HepG2 (cell line): ENCODE measurements around the gene SLC23A3. TPM values are rescaled to one million over a fixed set of nuclear protein-coding genes. Genes with fewer than 3 reads are reported as not detected.
A peak's percentile ranks its signal among the peaks of the same experiment; 100 is the strongest.

Experiments
- CREBL2 ChIP-seq: sonication (generic); formaldehyde crosslinking; IDR thresholded peaks from 2 replicates; pipeline ENCODE4 v1.8.1; 2023; ENCODE audit warnings: missing genetic modification reagents, mild to moderate bottlenecking, borderline replicate concordance
- FOXC1 ChIP-seq: sonication (generic); formaldehyde crosslinking; IDR thresholded peaks from 2 replicates; pipeline ENCODE4 v1.8.0; 2022; ENCODE audit warnings: mild to moderate bottlenecking, missing genetic modification reagents, borderline replicate concordance
- FOXK1 ChIP-seq: sonication (generic); formaldehyde crosslinking; IDR thresholded peaks from 2 replicates; pipeline ENCODE4 v1.4.0; 2020; ENCODE audit warnings: low read depth, missing genetic modification reagents, borderline replicate concordance
- FUBP1 ChIP-seq: sonication (generic); formaldehyde crosslinking; IDR thresholded peaks from 2 replicates; pipeline ENCODE4 v1.5.1; 2020; ENCODE audit warnings: missing genetic modification reagents, mild to moderate bottlenecking, borderline replicate concordance
- JARID2 ChIP-seq: sonication (generic); formaldehyde crosslinking; IDR thresholded peaks from 2 replicates; pipeline ENCODE4 v1.8.1; 2023; ENCODE audit warnings: missing genetic modification reagents, inconsistent platforms; ENCODE audit not compliant: insufficient replicate concordance
- KDM1A ChIP-seq: IDR thresholded peaks from 2 replicates; pipeline ENCODE4 v1.6.1; 2016; ENCODE audit warnings: missing compliant biosample characterization
- NR0B2 ChIP-seq: sonication (generic); formaldehyde crosslinking; IDR thresholded peaks from 2 replicates; pipeline ENCODE4 v1.4.0; 2020; ENCODE audit warnings: mild to moderate bottlenecking, missing genetic modification reagents
- TFDP1 ChIP-seq: IDR thresholded peaks from 2 replicates; pipeline ENCODE4 v1.6.1; 2016; ENCODE audit warnings: missing compliant biosample characterization, missing genetic modification reagents, borderline replicate concordance
- UBTF ChIP-seq: sonication (generic); formaldehyde crosslinking; IDR thresholded peaks from 2 replicates; pipeline ENCODE4 v1.4.0; 2020; ENCODE audit warnings: mild to moderate bottlenecking, missing genetic modification reagents
- ZBTB20 ChIP-seq: sonication (generic); formaldehyde crosslinking; IDR thresholded peaks from 2 replicates; pipeline ENCODE4 v1.8.1; 2023; ENCODE audit warnings: missing genetic modification reagents, low read depth, mild to moderate bottlenecking, borderline replicate concordance
- ZBTB26 ChIP-seq: IDR thresholded peaks from 2 replicates; pipeline ENCODE4 v1.6.1; 2016; ENCODE audit warnings: missing compliant biosample characterization, missing genetic modification reagents, borderline replicate concordance
- ZBTB7A ChIP-seq: sonication (generic); formaldehyde crosslinking; IDR thresholded peaks from 2 replicates; pipeline ENCODE4 v1.8.0; 2022; ENCODE audit warnings: mild to moderate bottlenecking, missing genetic modification reagents
- ZBTB8A ChIP-seq: sonication (generic); formaldehyde crosslinking; IDR thresholded peaks from 2 replicates; pipeline ENCODE4 v1.4.0; 2020; ENCODE audit warnings: mild to moderate bottlenecking, low read depth, missing genetic modification reagents, borderline replicate concordance
- ZFAT ChIP-seq: sonication (generic); formaldehyde crosslinking; conservative IDR thresholded peaks from 2 replicates; pipeline ENCODE4 v1.8.1; 2023; ENCODE audit warnings: missing genetic modification reagents, inconsistent platforms
- ZNF253 ChIP-seq: sonication (generic); formaldehyde crosslinking; IDR thresholded peaks from 2 replicates; pipeline ENCODE4 v1.8.0; 2022; ENCODE audit warnings: mild to moderate bottlenecking, missing genetic modification reagents, borderline replicate concordance
- ZNF275 ChIP-seq: sonication (generic); formaldehyde crosslinking; IDR thresholded peaks from 2 replicates; pipeline ENCODE4 v1.8.0; 2022; ENCODE audit warnings: missing genetic modification reagents, mild to moderate bottlenecking, inconsistent platforms, borderline replicate concordance
- ZNF577 ChIP-seq: sonication (generic); formaldehyde crosslinking; IDR thresholded peaks from 2 replicates; pipeline ENCODE4 v1.4.0; 2020; ENCODE audit warnings: mild to moderate bottlenecking, low read depth, missing genetic modification reagents, borderline replicate concordance
- ZNF878 ChIP-seq: sonication (generic); formaldehyde crosslinking; IDR thresholded peaks from 2 replicates; pipeline ENCODE4 v1.8.1; 2023; ENCODE audit warnings: mild to moderate bottlenecking, missing genetic modification reagents, moderate library complexity
- polyA plus RNA-seq, 8 experiments: library from polyadenylated mRNA; depleted of rRNA in 3 of 8; stranded (reverse) in 7 of 8; unstranded in 1 of 8; fragments of >200 nt; fragmentation: Illumina TruSeq in 4 of 8; extraction: Trizol in 4 of 8; gene quantifications; 2 replicates each; pipeline versions ENCODE4 v1.2.1 to v1.2.3, GENCODE V29; 2011 to 2016; ENCODE audit warnings: low read depth in 4 of 8, missing spikeins in 1 of 8, mixed read lengths in 1 of 8; ENCODE audit not compliant: insufficient read depth in 1 of 8
- total RNA-seq, 5 experiments: library from RNA; depleted of rRNA; stranded (reverse); fragments of >200 nt; fragmentation: Illumina TruSeq; extraction: Trizol; gene quantifications; 2 replicates each; pipeline ENCODE4 v1.2.3, GENCODE V29; 2016; ENCODE audit warnings: low read depth in 1 of 5

Gene SLC23A3
- total and polyA plus RNA-seq, 2 of the 13 experiments (the other 11 are each of a cell fraction or from before 2014, with no cell fraction given), result 0.38 to 0.78 TPM

GRCh38 chr2:219176818-219177551, 7.2 kb upstream of the SLC23A3 start, which contains the start of gene CNPPD1 (continued):
- TF ChIP-seq ZBTB26 (CRISPR knock-in tag) (peak; percentile 89; the same call in 1 of the 2 replicates), ZNF253 (peak; percentile 90; the same call in 1 of the 2 replicates), ZNF577 (no peak), NR0B2 (peak; percentile 99), FUBP1 (CRISPR knock-in tag) (peak; percentile 41; the same call in 1 of the 2 replicates), KDM1A (CRISPR knock-in tag) (peak; percentile 74; the same call in 1 of the 2 replicates), ZBTB7A (peak; percentile 88), ZNF878 (CRISPR knock-in tag) (peak; percentile 98), FOXK1 (CRISPR knock-in tag) (no peak; the same call in 1 of the 2 replicates), CREBL2 (CRISPR knock-in tag) (peak; percentile 97), JARID2 (CRISPR knock-in tag) (no peak), FOXC1 (CRISPR knock-in tag) (peak; percentile 98), TFDP1 (CRISPR knock-in tag) (peak; percentile 99), UBTF (CRISPR knock-in tag) (peak; percentile 94), ZBTB20 (peak; percentile 79), ZNF275 (CRISPR knock-in tag) (peak; percentile 72; the same call in 1 of the 2 replicates), ZFAT (0 out of 2 replicates have a peak, but pooled peaks have one; percentile 55), ZBTB8A (CRISPR knock-in tag) (peak; percentile 98)
